HepG2 (cell line): ENCODE data around the gene SYNGR2.

ENCODE experiments used
- CENPT ChIP-seq: sonication (generic); formaldehyde crosslinking; IDR thresholded peaks from 2 replicates; pipeline ENCODE4 v1.8.0; 2022; ENCODE audit warnings: low read depth, mild to moderate bottlenecking, moderate library complexity, missing genetic modification reagents
- CTCF ChIP-seq: sonication (generic); formaldehyde crosslinking; IDR thresholded peaks from 2 replicates; pipeline ENCODE4 v1.5.0; 2020; ENCODE audit warnings: mild to moderate bottlenecking, missing genetic modification reagents, moderate library complexity
- MAX ChIP-seq: IDR thresholded peaks from 2 replicates; pipeline ENCODE4 v1.6.1; 2012; ENCODE audit warnings: inconsistent platforms
- RFX5 ChIP-seq: IDR thresholded peaks from 2 replicates; pipeline ENCODE4 v1.6.1; 2011; ENCODE audit warnings: low read depth, low read length, improper control_type of control experiment

GRCh38 chr17:78129351-78130089 is 38.9 kb upstream of the SYNGR2 start:
- TF ChIP-seq MAX (no peak), CENPT (CRISPR knock-in tag) (no peak), RFX5 (no peak), CTCF (CRISPR knock-in tag) (no peak)
